Endothelial cell of umbilical vein (primary cell): ENCODE results near the gene TBCC. TPM values are rescaled to one million over a fixed set of nuclear protein-coding genes. Genes with fewer than 3 reads are reported as not detected.
"Not testable (repeated sequence)": the region's sequence is repeated elsewhere in the genome, so short reads cannot be mapped to it uniquely, and the experiment has no call there.

ENCODE experiments used
- BruUV-seq: library from RNA; stranded (reverse); fragments of 400-500 nt; replicated peaks from 2 replicates; lab custom pipeline; 2021; lab: Mats Ljungman, UMichigan
- CTCF ChIA-PET: fragments of 300-600, 350-600 bp; sonication (Branson Sonifier 250); formaldehyde crosslinking; loops from one replicate; lab custom pipeline; 2021; ENCODE audit warnings: antibody characterized with exemption, inconsistent platforms; lab: Charles Lee
- POLR2A ChIA-PET: fragments of 300-600, 350-600 bp; sonication (Branson Sonifier 250); formaldehyde crosslinking; loops from one replicate; lab custom pipeline; 2021; ENCODE audit warnings: antibody characterized with exemption, inconsistent platforms; lab: Charles Lee
- DNase-seq: peaks from one replicate; pipeline ENCODE4 v3.0.0-alpha.2; 2011; ENCODE audit warnings: low read depth, low spot score
- FAIRE-seq: peaks from 2 replicates; lab custom pipeline; 2011; peaks lifted over from hg19 to GRCh38; lab: Jason Lieb, UNC
- H2AFZ ChIP-seq: 2 replicates; pipeline ENCODE4 v1.6.0; 2012; ENCODE audit warnings: low read depth, low read length, control low read depth, inconsistent platforms
- H3K27ac ChIP-seq: 2 replicates; pipeline ENCODE4 v1.5.1; 2011; ENCODE audit warnings: low read depth, mild to moderate bottlenecking, control low read depth, low read length, moderate library complexity; ENCODE audit not compliant: insufficient read depth
- H3K27me3 ChIP-seq, 2 experiments: 2 replicates each; pipeline versions ENCODE4 v1.6.0 to v1.6.1; 2011; ENCODE audit warnings: low read length in 2 of 2, mixed read lengths in 1 of 2; ENCODE audit not compliant: control insufficient read depth in 2 of 2, insufficient read depth in 2 of 2
- H3K36me3 ChIP-seq, 2 experiments: 2 replicates in 1 of 2; 3 replicates in 1 of 2; pipeline ENCODE4 v1.5.1; 2011; ENCODE audit warnings: low read length in 2 of 2, mild to moderate bottlenecking in 1 of 2, moderate library complexity in 1 of 2; ENCODE audit not compliant: control insufficient read depth in 2 of 2, insufficient read depth in 2 of 2; ENCODE audit errors: extremely low read depth in 1 of 2
- H3K4me1 ChIP-seq: 3 replicates; pipeline ENCODE4 v1.5.1; 2011; ENCODE audit warnings: mild to moderate bottlenecking, low read length; ENCODE audit not compliant: control insufficient read depth, insufficient read depth; ENCODE audit errors: extremely low read depth
- H3K4me2 ChIP-seq: 2 replicates; pipeline ENCODE4 v1.6.1; 2011; ENCODE audit warnings: low read length, control low read depth, mixed read lengths; ENCODE audit not compliant: insufficient read depth
- H3K4me3 ChIP-seq, 3 experiments: fragments of 200-600 bp in 1 of 3; sonication (generic), shearing (Covaris generic) in 1 of 3; replicated peaks in 1 of 3; 2 replicates each; pipeline ENCODE4 v1.5.1; 2011 to 2016; ENCODE audit warnings: control low read depth in 3 of 3, low read length in 3 of 3, mild to moderate bottlenecking in 2 of 3, inconsistent platforms in 1 of 3, low read depth in 1 of 3, moderate library complexity in 1 of 3; ENCODE audit not compliant: insufficient read depth in 1 of 3
- H3K79me2 ChIP-seq: 2 replicates; pipeline ENCODE4 v1.6.0; 2012; ENCODE audit warnings: low read length, inconsistent platforms; ENCODE audit not compliant: control insufficient read depth, insufficient read depth
- H3K9ac ChIP-seq: replicated peaks from 2 replicates; pipeline ENCODE3; 2011; ENCODE audit warnings: low read length, control low read depth; ENCODE audit not compliant: insufficient read depth; ENCODE audit errors: extremely low read depth
- H3K9me1 ChIP-seq: replicated peaks from 3 replicates; pipeline ENCODE4 v1.6.0; 2011; ENCODE audit warnings: mild to moderate bottlenecking, low read length; ENCODE audit not compliant: control insufficient read depth, insufficient read depth; ENCODE audit errors: extremely low read depth
- H3K9me3 ChIP-seq: replicated peaks from 2 replicates; pipeline ENCODE4 v1.5.1; 2012; ENCODE audit warnings: low read length, inconsistent platforms; ENCODE audit not compliant: control insufficient read depth, insufficient read depth
- H4K20me1 ChIP-seq: replicated peaks from 2 replicates; pipeline ENCODE3; 2011; ENCODE audit warnings: mild to moderate bottlenecking, low read length; ENCODE audit not compliant: control insufficient read depth, insufficient read depth; ENCODE audit errors: extremely low read depth
- EZH2 ChIP-seq: IDR thresholded peaks from 2 replicates; pipeline ENCODE4 v1.6.1; 2012; ENCODE audit warnings: borderline replicate concordance, low read depth, mild to moderate bottlenecking, moderate library complexity, low read length, inconsistent platforms; ENCODE audit not compliant: severe bottlenecking
- FOS ChIP-seq: IDR thresholded peaks from 2 replicates; pipeline ENCODE4 v1.6.1; 2011; ENCODE audit warnings: mild to moderate bottlenecking, low read length, moderate library complexity, borderline replicate concordance; ENCODE audit not compliant: insufficient read depth
- GATA2 ChIP-seq: IDR thresholded peaks from 2 replicates; pipeline ENCODE4 v1.7.0; 2011; ENCODE audit warnings: low read depth, mild to moderate bottlenecking, moderate library complexity, mixed read lengths, low read length; ENCODE audit not compliant: insufficient read length, insufficient read depth
- JUN ChIP-seq: IDR thresholded peaks from 2 replicates; pipeline ENCODE4 v1.6.1; 2011; ENCODE audit warnings: borderline replicate concordance, low read depth; ENCODE audit not compliant: insufficient read length, insufficient read depth
- MYC ChIP-seq: IDR thresholded peaks from one replicate; pipeline ENCODE4 v1.6.1; 2011; ENCODE audit warnings: mild to moderate bottlenecking, low read depth, low read length
- POLR2A ChIP-seq: IDR thresholded peaks from 2 replicates; pipeline ENCODE4 v1.6.1; 2012; ENCODE audit warnings: low read depth, mild to moderate bottlenecking, control low read depth, low read length
- POLR2AphosphoS5 ChIP-seq: IDR thresholded peaks from 2 replicates; pipeline ENCODE4 v1.6.1; 2012; ENCODE audit warnings: low read depth, mild to moderate bottlenecking, control low read depth, low read length, moderate library complexity; ENCODE audit not compliant: insufficient read depth
- dilution Hi-C: fragments of 300-500 bp; cut with MboI; formaldehyde crosslinking; loops from one replicate; pipeline ENCODE4 v1.15.0; 2019; ENCODE audit warnings: low sequenced_read_pairs; ENCODE audit not compliant: extremely low pct_ligation_motif_present
- intact Hi-C: fragments of 100-400 bp; cut with micrococcal nuclease; formaldehyde crosslinking; loops from one replicate; pipeline ENCODE4 v1.10.0; 2022
- polyA plus RNA-seq, 4 experiments: library from polyadenylated mRNA; depleted of rRNA in 3 of 4; stranded (reverse) in 3 of 4; unstranded in 1 of 4; fragments of >200 nt; gene quantifications; 2 replicates each; pipeline versions ENCODE4 v1.2.1 to v1.2.3, GENCODE V29; 2011 to 2012; ENCODE audit warnings: missing spikeins in 1 of 4
- total RNA-seq: library from RNA; stranded (reverse); gene quantifications from 2 replicates; pipeline ENCODE4 v1.2.3, GENCODE V29; 2021

The TBCC gene
- total and polyA plus RNA-seq, 2 donors (not counting 3 experiments of a cell fraction or from before 2014, with no cell fraction given) = 15.9 to 19.1 TPM

DNA sequence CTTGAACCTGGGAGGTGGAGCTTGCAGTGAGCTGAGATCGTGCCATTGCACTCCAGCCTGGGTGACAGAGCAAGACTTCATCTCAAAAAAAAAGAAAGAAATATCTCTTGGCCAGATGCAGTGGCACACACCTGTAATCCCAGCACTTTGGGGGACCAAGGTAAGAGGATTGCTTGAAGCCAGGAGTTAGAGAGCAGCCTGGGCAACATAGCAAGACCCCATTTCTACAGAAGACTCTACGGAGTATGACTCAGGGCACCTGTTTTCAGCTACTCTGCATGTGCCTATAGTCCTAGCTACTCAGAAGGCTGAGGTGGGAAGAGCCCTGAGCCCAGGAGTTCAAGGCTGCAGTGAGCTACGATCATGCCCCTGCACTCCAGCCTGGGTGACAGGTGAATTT, 43.1 kb downstream of the TBCC start:
- intact Hi-C loops, BruUV-seq, H3K4me3 ChIP-seq, H3K4me2 ChIP-seq, FAIRE-seq, H3K27ac ChIP-seq, H3K4me1 ChIP-seq, H3K79me2 ChIP-seq, H3K9me3 ChIP-seq, H2AFZ ChIP-seq, H3K27me3 ChIP-seq, dilution Hi-C loops, H3K9me1 ChIP-seq, H3K36me3 ChIP-seq, DNase-seq, H4K20me1 ChIP-seq, H3K9ac ChIP-seq: not testable (repeated sequence)
- POLR2A ChIA-PET = interaction anchor here (1.2 kb wide), 1 partner anchor 11 kb away, joined by 3 read pairs; no protein-coding TSS in a partner anchor
- CTCF ChIA-PET = interaction anchor here (0.7 to 2.5 kb wide), 3 partner anchors 10 to 23 kb away, joined by 3 to 6 read pairs (median 5); no protein-coding TSS in a partner anchor

GRCh38 chr6:42702200-42702599, 43.7 kb downstream of the TBCC start:
- Histone ChIP-seq H3K79me2 (no peaks in the 10 kb centered on the region), H3K9me3 (no peaks in the 10 kb centered on the region), H3K4me1 (no peaks in the 10 kb centered on the region), H3K4me2 (no peak overlapping the region), H3K36me3 (no peaks in the 10 kb centered on the region), H3K4me3 (no peak overlapping the region), H3K27me3 (no peaks in the 10 kb centered on the region), H3K9ac (no peak overlapping the region), H4K20me1 (no peaks in the 10 kb centered on the region), H2AFZ (no peak overlapping the region), H3K27ac (no peak overlapping the region), H3K9me1 (no peaks in the 10 kb centered on the region)
- peak; percentile 44 for DNase-seq
- dilution Hi-C loops (no loop called here), intact Hi-C loops (no loop called here)
- no TSS peak for BruUV-seq
- TF ChIP-seq POLR2A = no peak
- no peak for TF ChIP-seq POLR2AphosphoS5
- no peak for TF ChIP-seq MYC
- peak; percentile 70 for TF ChIP-seq FOS
- TF ChIP-seq GATA2 = peak; percentile 62
- TF ChIP-seq EZH2 = no peak
- peak; percentile 29 for TF ChIP-seq JUN
- ChIA-PET CTCF (interaction anchor here (0.7 to 2.5 kb wide), 3 partner anchors 10 to 24 kb away, joined by 3 to 6 read pairs (median 5); no protein-coding TSS in a partner anchor), POLR2A (interaction anchor here (1.2 kb wide), 1 partner anchor 10 kb away, joined by 3 read pairs; no protein-coding TSS in a partner anchor)
- FAIRE-seq = peak; percentile 63
